Fibroblast of lung (primary cell): ENCODE results near the gene SHPK. TPM values are rescaled to one million over a fixed set of nuclear protein-coding genes. Genes with fewer than 3 reads are reported as not detected.

Source experiments
- DNase-seq, 2 donors: peaks; one replicate each; pipeline versions ENCODE4 v3.0.0 to v3.0.0-alpha.2; 2010; ENCODE audit warnings: low read depth in 2 of 2
- H2AFZ ChIP-seq: 2 replicates; pipeline ENCODE4 v1.5.1; 2012; ENCODE audit warnings: low read length, control low read depth, inconsistent platforms
- H3K27ac ChIP-seq: 2 replicates; pipeline ENCODE4 v1.5.1; 2011; ENCODE audit warnings: low read length, control low read depth; ENCODE audit not compliant: insufficient read depth
- H3K27me3 ChIP-seq: 2 replicates; pipeline ENCODE4 v1.5.1; 2011; ENCODE audit warnings: mild to moderate bottlenecking, low read length; ENCODE audit not compliant: control insufficient read depth, insufficient read depth
- H3K36me3 ChIP-seq: 2 replicates; pipeline ENCODE4 v1.5.1; 2011; ENCODE audit warnings: low read length; ENCODE audit not compliant: control insufficient read depth, insufficient read depth
- H3K4me1 ChIP-seq: 2 replicates; pipeline ENCODE4 v1.5.1; 2011; ENCODE audit warnings: low read length; ENCODE audit not compliant: control insufficient read depth, insufficient read depth; ENCODE audit errors: extremely low read depth
- H3K4me2 ChIP-seq: 2 replicates; pipeline ENCODE4 v1.5.1; 2011; ENCODE audit warnings: low read length, control low read depth; ENCODE audit not compliant: insufficient read depth; ENCODE audit errors: extremely low read depth
- H3K4me3 ChIP-seq, 4 experiments: fragments of 200-600 bp in 1 of 4; sonication (generic) in 1 of 4; replicated peaks in 1 of 4; 2 replicates each; pipeline ENCODE4 v1.5.1; 2011 to 2016; ENCODE audit warnings: low read length in 4 of 4, low read depth in 3 of 4, mild to moderate bottlenecking in 3 of 4, control low read depth in 2 of 4, inconsistent platforms in 1 of 4, mixed read lengths in 1 of 4; ENCODE audit not compliant: insufficient read depth in 1 of 4; ENCODE audit errors: control extremely low read depth in 1 of 4
- H3K79me2 ChIP-seq: 2 replicates; pipeline ENCODE4 v1.5.1; 2012; ENCODE audit warnings: mild to moderate bottlenecking, low read length, inconsistent platforms; ENCODE audit not compliant: control insufficient read depth, insufficient read depth
- H3K9ac ChIP-seq: 2 replicates; pipeline ENCODE4 v1.5.1; 2011; ENCODE audit warnings: mild to moderate bottlenecking, low read length, control low read depth; ENCODE audit not compliant: insufficient read depth
- H3K9me3 ChIP-seq: 2 replicates; pipeline ENCODE4 v1.5.1; 2012; ENCODE audit warnings: low read depth, low read length; ENCODE audit not compliant: control insufficient read depth, insufficient read depth
- H4K20me1 ChIP-seq: 2 replicates; pipeline ENCODE4 v1.5.1; 2011; ENCODE audit warnings: low read length; ENCODE audit not compliant: control insufficient read depth, insufficient read depth; ENCODE audit errors: extremely low read depth
- EZH2 ChIP-seq: IDR thresholded peaks from 2 replicates; pipeline ENCODE4 v1.5.1; 2012; ENCODE audit warnings: low read length, control low read depth, mild to moderate bottlenecking; ENCODE audit errors: missing control alignments
- polyA plus RNA-seq, 2 donors: library from polyadenylated mRNA; depleted of rRNA in 1 of 2; stranded (reverse) in 1 of 2; unstranded in 1 of 2; fragments of >200 nt; gene quantifications; 2 replicates each; pipeline ENCODE4 v1.2.1, GENCODE V29; 2011 to 2012; ENCODE audit warnings: missing spikeins in 1 of 2
- total RNA-seq: library from RNA; depleted of rRNA; stranded (reverse); fragments of >200 nt; gene quantifications from 2 replicates; pipeline ENCODE4 v1.2.1, GENCODE V29; 2014
- TF ChIP-seq, protein P1 (sequence below), 2 donors: IDR thresholded peaks in 1 of 2; conservative IDR thresholded peaks in 1 of 2; 1 replicate in 1 of 2; 2 replicates in 1 of 2; pipeline ENCODE4 v1.5.1; 2011 to 2012; ENCODE audit warnings: low read length in 2 of 2, control low read depth in 1 of 2, inconsistent platforms in 1 of 2, low read depth in 1 of 2, mild to moderate bottlenecking in 1 of 2

The SHPK gene
- total and polyA plus RNA-seq, 2 donors (not counting 1 experiment from before 2014, with no cell fraction given) = 7.2 to 8.9 TPM

- H3K27ac ChIP-seq = no peak overlapping the region
- no peak overlapping the region for H3K9ac ChIP-seq
- no peak for TF ChIP-seq EZH2
- TF ChIP-seq, protein P1, sequence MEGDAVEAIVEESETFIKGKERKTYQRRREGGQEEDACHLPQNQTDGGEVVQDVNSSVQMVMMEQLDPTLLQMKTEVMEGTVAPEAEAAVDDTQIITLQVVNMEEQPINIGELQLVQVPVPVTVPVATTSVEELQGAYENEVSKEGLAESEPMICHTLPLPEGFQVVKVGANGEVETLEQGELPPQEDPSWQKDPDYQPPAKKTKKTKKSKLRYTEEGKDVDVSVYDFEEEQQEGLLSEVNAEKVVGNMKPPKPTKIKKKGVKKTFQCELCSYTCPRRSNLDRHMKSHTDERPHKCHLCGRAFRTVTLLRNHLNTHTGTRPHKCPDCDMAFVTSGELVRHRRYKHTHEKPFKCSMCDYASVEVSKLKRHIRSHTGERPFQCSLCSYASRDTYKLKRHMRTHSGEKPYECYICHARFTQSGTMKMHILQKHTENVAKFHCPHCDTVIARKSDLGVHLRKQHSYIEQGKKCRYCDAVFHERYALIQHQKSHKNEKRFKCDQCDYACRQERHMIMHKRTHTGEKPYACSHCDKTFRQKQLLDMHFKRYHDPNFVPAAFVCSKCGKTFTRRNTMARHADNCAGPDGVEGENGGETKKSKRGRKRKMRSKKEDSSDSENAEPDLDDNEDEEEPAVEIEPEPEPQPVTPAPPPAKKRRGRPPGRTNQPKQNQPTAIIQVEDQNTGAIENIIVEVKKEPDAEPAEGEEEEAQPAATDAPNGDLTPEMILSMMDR (conservative IDR thresholded peaks at IDR 0.05 in 1 of 2, IDR thresholded peaks at IDR 0.05 in 1 of 2; ENCODE audit: low read depth in 1 of 2, low read length in 2 of 2) = no peak
- no peak for DNase-seq
- H3K4me1 ChIP-seq = no peaks in the 10 kb centered on the region
- no peaks in the 10 kb centered on the region for H3K79me2 ChIP-seq
- H3K4me3 ChIP-seq = no peak overlapping the region
- H2AFZ ChIP-seq = no peak overlapping the region
- no peaks in the 10 kb centered on the region for H4K20me1 ChIP-seq
- no peaks in the 10 kb centered on the region for H3K27me3 ChIP-seq
- no peaks in the 10 kb centered on the region for H3K36me3 ChIP-seq
- H3K9me3 ChIP-seq = no peaks in the 10 kb centered on the region
- H3K4me2 ChIP-seq = no peak overlapping the region
Observed at GRCh38 chr17:3647251-3647650, 11.2 kb upstream of the SHPK start.

DNA sequence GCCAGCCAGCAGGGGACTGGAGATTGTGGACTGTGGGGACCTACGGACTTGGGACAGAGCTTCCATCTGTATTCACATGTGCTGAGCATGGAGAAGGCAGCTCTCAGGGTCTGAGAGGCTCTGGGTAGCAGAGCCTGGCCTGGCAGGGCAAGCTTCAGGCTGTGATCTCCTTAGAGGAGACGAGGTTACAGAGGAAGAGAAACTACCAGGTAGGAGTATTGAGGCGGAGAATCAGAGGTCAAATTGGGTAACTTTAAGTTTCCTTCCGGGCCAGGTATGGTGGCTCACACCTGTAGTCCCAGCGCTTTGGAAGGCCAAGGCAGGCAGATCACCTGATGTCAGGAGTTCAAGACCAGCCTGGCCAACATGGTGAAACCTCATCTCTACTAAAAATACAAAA lies 9.3 kb upstream of the SHPK start:
- no peak overlapping the region for H3K27ac ChIP-seq
- no peaks in the 10 kb centered on the region for H3K9me3 ChIP-seq
- H2AFZ ChIP-seq = no peak overlapping the region
- H3K4me1 ChIP-seq = no peaks in the 10 kb centered on the region
- no peak overlapping the region for H3K4me3 ChIP-seq
- DNase-seq = no peak
- H3K79me2 ChIP-seq = no peaks in the 10 kb centered on the region
- peaks cover 2% of the 10 kb centered on the region for H3K36me3 ChIP-seq
- H4K20me1 ChIP-seq = no peaks in the 10 kb centered on the region
- H3K27me3 ChIP-seq = no peaks in the 10 kb centered on the region
- no peak overlapping the region for H3K4me2 ChIP-seq
- TF ChIP-seq EZH2 = no peak
- TF ChIP-seq, protein P1 (conservative IDR thresholded peaks at IDR 0.05 in 1 of 2, IDR thresholded peaks at IDR 0.05 in 1 of 2; ENCODE audit: low read depth in 1 of 2, low read length in 2 of 2) = no peak
- no peak overlapping the region for H3K9ac ChIP-seq

DNA sequence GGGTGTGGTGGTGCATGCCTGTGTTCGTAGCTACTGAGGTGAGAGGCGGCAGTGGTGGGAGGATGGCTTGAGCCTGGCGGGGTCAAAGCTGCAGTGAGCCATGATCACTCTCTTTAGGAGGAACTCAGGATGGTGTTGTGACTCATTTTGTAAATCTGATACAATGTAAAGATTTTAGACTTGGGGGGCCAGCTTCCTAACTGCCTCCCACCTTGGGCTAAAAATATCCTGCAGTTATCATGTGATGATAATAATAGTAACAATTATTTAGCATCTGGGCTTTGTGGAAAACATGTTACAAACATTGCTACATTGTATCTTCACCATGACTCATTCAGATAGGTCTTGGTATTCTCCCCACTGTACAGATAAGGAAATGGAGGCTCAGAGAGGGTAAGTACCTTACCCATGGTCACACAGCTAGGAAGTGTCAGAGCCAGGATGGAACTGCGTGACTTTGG lies 7.9 kb upstream of the SHPK start:
- no peaks in the 10 kb centered on the region for H3K9me3 ChIP-seq

More for the DNA sequence above, 7.9 kb upstream of the SHPK start:
- Histone ChIP-seq H2AFZ (no peak overlapping the region), H3K79me2 (no peaks in the 10 kb centered on the region), H4K20me1 (no peaks in the 10 kb centered on the region), H3K27me3 (no peaks in the 10 kb centered on the region), H3K36me3 (peaks cover 2% of the 10 kb centered on the region), H3K9ac (no peak overlapping the region), H3K4me2 (no peak overlapping the region), H3K4me3 (no peak overlapping the region), H3K27ac (no peak overlapping the region), H3K4me1 (no peaks in the 10 kb centered on the region)
- TF ChIP-seq, protein P1 (conservative IDR thresholded peaks at IDR 0.05 in 1 of 2, IDR thresholded peaks at IDR 0.05 in 1 of 2; ENCODE audit: low read depth in 1 of 2, low read length in 2 of 2) = no peak
- TF ChIP-seq EZH2 = no peak
- DNase-seq = no peak
